Measurements from ENCODE around the gene AK1. TPM values are rescaled to one million over a fixed set of nuclear protein-coding genes. Genes with fewer than 3 reads are reported as not detected.

AK1 gene
- total and polyA plus RNA-seq, 10 of the 15 experiments (the other 5 are each of a cell fraction or from before 2014, with no cell fraction given): 0.23 to 3.1 (median 1.8) TPM

GRCh38 chr9:127903557-127904475 lies 26.3 kb upstream of the AK1 start (continued):
- no peak for TF ChIP-seq ATF2 (IDR thresholded peaks at IDR 0.05; ENCODE audit: low read length)
- no peak for TF ChIP-seq SIX5 (IDR thresholded peaks at IDR 0.05; ENCODE audit: low read depth, low read length, severe bottlenecking)
- TF ChIP-seq ZBTB11 (CRISPR knock-in tag; IDR thresholded peaks at IDR 0.05): no peak
- peak; percentile 20 for TF ChIP-seq RUNX3 (IDR thresholded peaks at IDR 0.05; ENCODE audit: low read length)
- no peak for TF ChIP-seq NFIC (IDR thresholded peaks at IDR 0.05; ENCODE audit: low read depth, low read length)
- TF ChIP-seq POLR2A (IDR thresholded peaks at IDR 0.05; ENCODE audit: low read depth, low read length): peak; percentile 69
- no peak for TF ChIP-seq MTA3 (IDR thresholded peaks at IDR 0.05; ENCODE audit: borderline replicate concordance, low read length)
- TF ChIP-seq ZNF217 (IDR thresholded peaks at IDR 0.05): no peak
- no peak for TF ChIP-seq CBFB (IDR thresholded peaks at IDR 0.05; ENCODE audit: low read depth)
- no peak for TF ChIP-seq BRCA1 (IDR thresholded peaks at IDR 0.05; ENCODE audit: low read depth, low read length)
- no peak for TF ChIP-seq SMC3 (IDR thresholded peaks at IDR 0.05; ENCODE audit: borderline replicate concordance, low read length)
- no peak for TF ChIP-seq HDAC6 (IDR thresholded peaks at IDR 0.05; ENCODE audit: unreplicated experiment)
- TF ChIP-seq FOXK2 (IDR thresholded peaks at IDR 0.05): no peak
- TF ChIP-seq, protein P1, sequence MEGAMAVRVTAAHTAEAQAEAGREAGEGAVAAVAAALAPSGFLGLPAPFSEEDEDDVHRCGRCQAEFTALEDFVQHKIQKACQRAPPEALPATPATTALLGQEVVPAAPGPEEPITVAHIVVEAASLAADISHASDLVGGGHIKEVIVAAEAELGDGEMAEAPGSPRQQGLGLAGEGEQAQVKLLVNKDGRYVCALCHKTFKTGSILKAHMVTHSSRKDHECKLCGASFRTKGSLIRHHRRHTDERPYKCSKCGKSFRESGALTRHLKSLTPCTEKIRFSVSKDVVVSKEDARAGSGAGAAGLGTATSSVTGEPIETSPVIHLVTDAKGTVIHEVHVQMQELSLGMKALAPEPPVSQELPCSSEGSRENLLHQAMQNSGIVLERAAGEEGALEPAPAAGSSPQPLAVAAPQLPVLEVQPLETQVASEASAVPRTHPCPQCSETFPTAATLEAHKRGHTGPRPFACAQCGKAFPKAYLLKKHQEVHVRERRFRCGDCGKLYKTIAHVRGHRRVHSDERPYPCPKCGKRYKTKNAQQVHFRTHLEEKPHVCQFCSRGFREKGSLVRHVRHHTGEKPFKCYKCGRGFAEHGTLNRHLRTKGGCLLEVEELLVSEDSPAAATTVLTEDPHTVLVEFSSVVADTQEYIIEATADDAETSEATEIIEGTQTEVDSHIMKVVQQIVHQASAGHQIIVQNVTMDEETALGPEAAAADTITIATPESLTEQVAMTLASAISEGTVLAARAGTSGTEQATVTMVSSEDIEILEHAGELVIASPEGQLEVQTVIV (IDR thresholded peaks at IDR 0.05; ENCODE audit: borderline replicate concordance, partially characterized antibody): no peak
- TF ChIP-seq, protein P2, sequence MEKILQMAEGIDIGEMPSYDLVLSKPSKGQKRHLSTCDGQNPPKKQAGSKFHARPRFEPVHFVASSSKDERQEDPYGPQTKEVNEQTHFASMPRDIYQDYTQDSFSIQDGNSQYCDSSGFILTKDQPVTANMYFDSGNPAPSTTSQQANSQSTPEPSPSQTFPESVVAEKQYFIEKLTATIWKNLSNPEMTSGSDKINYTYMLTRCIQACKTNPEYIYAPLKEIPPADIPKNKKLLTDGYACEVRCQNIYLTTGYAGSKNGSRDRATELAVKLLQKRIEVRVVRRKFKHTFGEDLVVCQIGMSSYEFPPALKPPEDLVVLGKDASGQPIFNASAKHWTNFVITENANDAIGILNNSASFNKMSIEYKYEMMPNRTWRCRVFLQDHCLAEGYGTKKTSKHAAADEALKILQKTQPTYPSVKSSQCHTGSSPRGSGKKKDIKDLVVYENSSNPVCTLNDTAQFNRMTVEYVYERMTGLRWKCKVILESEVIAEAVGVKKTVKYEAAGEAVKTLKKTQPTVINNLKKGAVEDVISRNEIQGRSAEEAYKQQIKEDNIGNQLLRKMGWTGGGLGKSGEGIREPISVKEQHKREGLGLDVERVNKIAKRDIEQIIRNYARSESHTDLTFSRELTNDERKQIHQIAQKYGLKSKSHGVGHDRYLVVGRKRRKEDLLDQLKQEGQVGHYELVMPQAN (conservative IDR thresholded peaks at IDR 0.05): no peak
- peak; percentile 24; the same call in 1 of the 2 replicates for TF ChIP-seq NBN (IDR thresholded peaks at IDR 0.05)
- TF ChIP-seq JUND (IDR thresholded peaks at IDR 0.05; ENCODE audit: low read depth, low read length): no peak

Data from GM12878 (cell line).